GM10847 (cell line): ENCODE measurements around the gene DGAT2L6.

Source experiments
- POLR2A ChIP-seq: IDR thresholded peaks from 2 replicates; pipeline ENCODE4 v1.6.1; 2011; ENCODE audit not compliant: insufficient read length; ENCODE audit errors: extremely low read depth

Gene DGAT2L6

DNA sequence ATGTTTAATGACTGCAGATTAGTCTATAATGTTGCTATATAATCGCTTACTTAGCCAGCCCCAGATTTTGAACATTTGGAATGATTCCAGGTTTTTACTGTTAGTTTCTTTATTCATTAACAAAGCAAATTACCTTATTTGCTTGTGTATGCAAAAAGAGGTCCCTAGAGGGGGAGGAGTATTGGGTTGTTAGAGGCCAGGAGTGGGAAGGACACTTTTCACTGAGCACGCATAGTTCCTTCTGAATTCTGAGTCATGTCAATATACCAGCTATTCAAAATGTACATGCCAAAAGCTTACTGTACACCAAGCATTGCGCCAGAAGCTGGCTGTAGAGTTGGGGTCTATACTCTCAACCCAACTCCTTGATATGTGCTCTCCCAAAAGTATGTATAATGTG lies 5.1 kb upstream of the DGAT2L6 start:
- TF ChIP-seq POLR2A = no peak

DNA sequence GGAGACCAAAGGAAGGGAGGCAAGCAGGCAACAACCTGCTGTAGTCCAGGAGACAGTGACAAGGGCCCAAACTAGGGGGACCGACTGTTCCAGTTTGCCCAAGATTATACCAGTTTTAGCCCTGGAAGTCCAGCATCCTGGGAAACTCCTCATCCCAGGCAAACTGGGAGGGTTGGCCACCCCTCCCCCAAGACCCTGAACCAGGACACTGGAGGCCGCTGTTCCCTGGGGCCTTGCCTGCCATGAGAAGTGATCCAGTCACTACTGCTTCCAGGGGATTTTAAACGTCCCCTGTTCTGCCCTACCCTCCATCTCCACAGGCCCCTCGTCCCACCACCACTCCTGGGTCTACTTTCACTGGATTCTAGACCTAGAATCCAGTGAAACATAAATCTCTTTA lies 4.3 kb upstream of the DGAT2L6 start:
- no peak for TF ChIP-seq POLR2A

DNA sequence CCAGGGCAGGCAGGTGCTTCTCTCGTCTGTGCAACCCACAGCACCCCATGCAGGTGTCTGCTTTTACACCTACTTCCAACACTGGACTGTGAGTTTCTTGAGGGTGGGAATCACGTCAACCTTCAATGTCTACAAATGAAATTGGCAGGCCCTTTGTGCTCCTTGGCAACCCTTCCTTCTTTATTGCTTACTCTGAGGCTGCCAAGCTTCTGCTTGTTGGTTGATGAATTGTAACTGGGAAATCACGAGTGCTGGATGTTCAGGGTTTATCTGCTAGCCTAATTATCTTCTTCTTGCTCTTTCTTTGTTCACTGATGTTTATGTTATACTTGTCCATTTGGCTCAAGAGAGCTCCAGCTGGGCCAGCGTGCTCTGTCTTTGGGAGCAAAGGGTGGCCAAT lies 2.5 kb upstream of the DGAT2L6 start:
- no peak for TF ChIP-seq POLR2A

DNA sequence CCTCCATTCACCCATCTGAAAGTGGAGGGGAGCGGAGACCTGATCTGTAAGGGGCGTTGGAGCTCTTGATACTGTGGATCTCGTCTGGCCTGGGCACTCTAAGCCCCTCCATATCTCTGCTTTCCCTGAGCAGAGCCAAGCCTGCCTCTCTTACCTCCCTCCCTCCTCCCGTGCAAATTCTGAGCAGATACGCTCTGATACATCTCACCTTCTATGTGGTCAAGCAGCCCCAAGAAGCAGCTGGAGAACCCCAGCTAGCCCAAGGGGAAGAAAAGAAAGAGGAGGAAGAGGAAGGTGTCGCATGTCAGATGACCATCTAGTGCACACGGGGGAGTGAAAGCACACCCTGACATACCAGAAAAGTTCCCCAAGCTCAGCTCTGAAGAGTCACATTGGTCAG lies 1.9 kb upstream of the DGAT2L6 start:
- no peak for TF ChIP-seq POLR2A

DNA sequence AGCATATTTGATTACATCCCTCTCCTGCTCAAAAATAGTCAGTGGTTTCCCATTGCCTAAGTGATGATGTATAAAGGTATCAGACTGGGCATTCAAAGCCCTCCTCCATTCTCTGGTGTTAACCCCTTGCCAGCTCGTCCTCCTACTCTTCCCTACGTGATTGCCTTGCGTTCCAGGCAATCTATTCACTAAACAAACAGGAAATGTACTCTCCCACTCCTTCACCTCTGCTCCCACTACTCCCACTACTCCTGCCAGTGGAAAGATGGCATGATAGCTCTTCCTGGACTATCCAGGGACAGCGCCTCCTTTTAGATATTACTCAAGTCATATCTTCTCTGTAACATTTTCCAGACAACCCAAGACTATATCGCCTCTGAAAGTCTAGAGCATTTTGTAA lies 5.8 kb downstream of the DGAT2L6 start:
- no peak for TF ChIP-seq POLR2A

DNA sequence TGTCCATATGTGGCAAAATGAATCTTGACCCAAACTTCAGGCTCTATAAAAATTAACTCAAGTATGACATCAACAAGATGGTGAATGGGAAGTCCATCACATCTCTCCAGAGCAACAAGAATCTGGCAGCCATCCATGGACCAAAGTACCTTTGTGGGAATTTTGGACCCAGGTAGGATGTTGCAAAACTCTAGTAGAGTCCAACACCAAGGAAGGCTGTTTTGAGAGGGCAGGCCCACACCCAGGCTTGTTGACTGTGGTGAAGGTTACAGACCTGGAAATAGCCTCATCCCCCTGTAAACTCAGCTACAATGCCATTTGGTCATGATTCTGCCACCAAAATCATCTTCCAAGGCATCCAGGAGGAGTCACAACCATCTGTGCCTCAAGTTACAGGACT lies 12.9 kb downstream of the DGAT2L6 start:
- TF ChIP-seq POLR2A = no peak

DNA sequence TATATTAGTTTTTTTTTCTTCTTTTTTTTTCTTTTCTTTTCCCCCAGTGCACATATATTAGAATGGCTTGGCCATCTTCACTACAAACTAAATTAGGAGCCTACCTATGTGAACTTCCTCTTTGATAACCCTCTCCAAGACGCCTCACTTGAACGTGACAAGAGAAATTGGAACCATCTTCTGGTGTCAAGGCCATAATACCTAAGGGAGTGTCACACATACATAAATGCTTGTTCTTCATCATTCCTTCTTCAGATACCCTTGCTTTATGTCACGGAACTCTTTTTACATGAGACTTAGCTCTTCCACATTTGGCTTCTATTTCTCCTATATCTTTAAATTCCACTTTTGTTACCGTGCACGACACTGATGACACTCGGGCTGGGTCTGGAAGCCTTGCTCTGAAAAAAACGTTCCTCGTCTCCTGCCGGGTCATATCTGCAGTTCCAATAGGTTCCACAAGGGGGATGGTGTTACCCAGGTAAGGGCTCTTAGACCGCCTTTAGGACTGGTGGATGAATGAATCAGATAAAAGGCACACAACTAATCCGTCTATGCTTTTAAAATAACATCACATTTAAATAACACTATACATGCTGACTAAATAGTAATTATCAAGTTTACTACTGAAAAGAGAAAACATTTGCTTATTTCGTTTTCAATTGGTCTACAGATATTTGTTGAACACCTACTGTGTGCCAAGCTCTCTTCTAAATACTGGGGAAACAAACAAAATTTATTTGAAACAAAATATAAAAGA lies 19.9 kb downstream of the DGAT2L6 start:
- TF ChIP-seq POLR2A = no peak

DNA sequence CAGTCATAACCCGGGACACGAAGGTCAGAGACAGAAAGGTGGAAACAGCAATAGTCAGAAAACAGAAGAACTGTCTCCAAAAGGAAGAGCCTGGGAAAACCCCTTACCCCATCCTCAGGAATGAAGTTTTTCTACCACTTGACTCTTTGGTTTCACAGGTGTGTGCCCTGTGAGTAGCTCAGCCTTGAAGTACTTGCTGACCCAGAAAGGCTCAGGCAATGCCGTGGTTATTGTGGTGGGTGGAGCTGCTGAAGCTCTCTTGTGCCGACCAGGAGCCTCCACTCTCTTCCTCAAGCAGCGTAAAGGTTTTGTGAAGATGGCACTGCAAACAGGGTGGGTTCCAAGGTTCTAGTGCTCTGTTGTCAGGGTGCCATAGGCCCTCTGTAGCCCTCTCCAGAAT lies 24.4 kb downstream of the DGAT2L6 start:
- TF ChIP-seq POLR2A = no peak

DNA sequence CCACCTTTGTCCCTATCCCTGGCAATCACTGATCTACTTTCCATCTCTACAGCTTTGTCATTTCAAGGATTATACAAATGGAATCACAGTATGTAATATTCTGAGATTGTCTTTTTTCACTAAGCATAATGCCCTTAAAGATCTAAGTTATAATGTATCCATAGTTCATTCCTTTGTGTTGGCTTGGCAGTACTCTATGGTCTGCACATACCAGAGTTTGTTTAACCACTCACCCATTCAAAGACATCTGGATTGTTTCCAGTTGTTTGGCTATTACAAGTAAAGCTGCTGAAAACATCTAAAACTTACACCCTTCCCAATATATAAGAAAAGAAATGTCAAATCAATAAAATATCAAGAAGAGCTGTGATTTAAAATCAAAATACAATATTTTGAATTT lies 31.2 kb downstream of the DGAT2L6 start:
- no peak for TF ChIP-seq POLR2A

DNA sequence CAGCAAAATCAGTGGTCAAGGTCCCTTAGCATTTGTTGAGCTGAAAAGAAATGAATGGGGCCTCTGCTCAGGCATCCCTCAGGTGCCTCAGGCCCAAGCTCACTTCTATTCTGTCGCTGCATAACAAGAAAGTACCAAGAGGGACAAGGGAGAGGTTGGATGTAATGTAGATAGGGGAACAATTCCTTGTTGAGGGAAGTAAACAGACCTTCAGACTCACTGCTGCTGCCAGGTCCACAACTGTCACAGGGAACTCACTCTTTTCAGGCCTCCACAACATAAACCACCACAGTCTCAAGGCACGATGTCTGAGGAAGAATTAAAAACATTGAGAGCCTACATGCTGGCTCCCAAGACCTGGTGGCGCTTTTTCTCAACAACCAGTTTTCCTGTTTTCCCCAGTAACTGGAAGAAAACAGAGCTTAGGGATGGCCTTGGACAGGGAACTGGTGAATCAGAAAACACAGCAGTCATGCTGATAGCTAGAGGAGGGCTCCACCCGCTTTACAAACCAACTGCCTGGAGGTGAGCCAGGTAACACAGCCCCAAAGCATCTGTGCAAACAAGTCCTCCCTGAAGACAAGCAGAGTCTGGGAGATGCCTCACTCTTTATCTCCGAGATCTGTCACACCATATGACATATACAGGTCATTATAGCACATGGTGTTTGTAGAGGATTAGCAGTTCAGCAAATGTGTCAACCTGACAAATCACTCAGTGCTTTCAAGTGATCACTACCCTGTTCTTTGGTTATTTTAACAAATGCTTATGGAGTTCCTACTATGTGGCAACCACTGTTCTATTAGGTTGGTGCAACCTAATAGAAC lies 42.9 kb downstream of the DGAT2L6 start:
- TF ChIP-seq POLR2A = no peak

DNA sequence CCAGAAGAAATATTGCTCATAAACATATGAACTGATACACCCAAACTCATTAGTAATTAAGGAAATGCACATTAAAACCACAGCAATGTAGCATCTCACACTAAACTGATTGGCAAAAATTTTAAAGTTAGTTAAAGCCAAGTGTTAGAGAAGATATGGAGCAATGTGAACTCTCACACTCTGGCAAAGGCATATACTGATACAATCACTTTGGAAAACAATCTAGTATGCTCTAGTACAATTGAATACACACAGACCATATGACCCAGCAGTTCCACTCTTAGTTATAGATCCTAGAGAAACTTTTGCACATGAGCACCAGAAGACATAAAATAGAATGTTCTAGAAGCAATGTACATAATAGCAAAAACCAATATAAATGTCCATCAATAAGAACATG lies 48.8 kb downstream of the DGAT2L6 start:
- TF ChIP-seq POLR2A = no peak

DNA sequence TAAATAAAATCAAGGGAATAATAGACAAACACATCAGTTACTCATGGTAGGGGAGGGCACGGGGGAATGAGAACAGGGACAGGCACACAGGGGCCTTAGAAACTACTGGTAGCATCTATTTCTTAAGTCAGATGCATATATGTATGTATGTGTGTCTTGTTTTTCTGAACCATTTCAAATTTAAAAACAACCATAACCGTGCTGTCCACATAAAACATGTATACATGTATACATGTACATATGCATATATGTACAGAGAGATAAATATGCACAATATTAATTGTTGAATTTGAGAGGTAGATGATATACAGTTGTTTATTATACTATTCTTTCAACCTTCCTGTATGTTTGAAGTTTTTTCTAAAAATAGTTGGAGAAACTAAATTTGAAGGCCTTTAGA lies 49.4 kb downstream of the DGAT2L6 start:
- no peak for TF ChIP-seq POLR2A

DNA sequence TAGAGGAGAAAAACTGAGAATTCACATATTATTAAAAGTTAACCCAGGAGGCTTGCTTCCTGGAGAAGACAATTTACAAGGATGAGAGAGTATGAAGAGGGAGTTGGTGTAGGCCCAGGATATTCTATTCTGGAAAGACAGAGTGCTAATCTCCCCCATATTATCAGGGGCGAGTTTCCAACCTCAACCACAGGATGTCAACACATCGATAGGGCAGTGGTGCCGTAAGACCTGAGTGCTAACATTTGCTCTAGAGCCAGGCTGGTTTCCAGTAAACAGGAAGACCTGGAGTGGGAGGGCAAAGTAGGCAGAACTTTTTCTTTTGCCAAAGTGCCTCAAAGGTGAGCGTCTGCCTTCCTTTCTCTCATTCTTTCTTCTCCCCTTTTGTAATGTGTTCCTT lies 54.4 kb downstream of the DGAT2L6 start:
- no peak for TF ChIP-seq POLR2A

DNA sequence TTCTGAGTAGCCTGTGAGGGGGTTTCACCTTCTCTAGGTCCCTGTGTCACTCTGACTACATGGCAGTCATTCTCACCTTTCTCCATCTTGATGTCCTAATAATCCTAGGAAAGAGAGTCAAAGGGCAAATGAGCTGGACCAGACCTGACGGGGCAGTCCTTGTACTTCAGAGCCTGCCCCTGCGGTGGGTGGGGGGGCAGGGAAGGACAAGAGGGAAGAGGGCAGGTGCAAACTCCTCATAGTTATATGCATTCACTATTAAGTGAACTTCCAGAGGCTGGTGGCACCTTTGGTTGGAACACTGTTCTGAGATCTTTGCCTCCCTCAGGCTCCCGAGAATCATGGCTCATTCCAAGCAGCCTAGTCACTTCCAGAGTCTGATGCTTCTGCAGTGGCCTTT lies 57.1 kb downstream of the DGAT2L6 start, which contains the start of gene AWAT1:
Gene AWAT1 (plus strand): TSS at position 301 of the 400 bp plus-strand sequence. CDS start 41 bp downstream, at position 342.
- no peak for TF ChIP-seq POLR2A

DNA sequence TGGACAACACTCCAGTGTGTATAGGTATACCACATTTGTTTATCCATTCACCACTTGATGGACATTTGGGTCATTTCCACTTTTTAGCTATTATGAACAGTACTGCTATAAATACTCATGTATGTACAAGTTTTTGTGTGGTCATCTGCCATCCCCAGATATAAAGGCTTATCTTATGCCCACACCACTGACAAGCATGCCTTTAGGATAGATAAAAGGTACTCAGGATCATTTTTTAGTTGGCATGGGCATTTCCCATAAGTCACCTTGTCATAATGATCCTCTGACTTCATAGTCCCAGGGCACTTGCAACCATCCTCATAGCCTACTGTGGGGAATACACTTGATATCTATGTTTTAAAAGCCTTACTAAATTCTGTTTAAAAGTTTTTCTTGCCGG lies 63.5 kb downstream of the DGAT2L6 start:
- no peak for TF ChIP-seq POLR2A

DNA sequence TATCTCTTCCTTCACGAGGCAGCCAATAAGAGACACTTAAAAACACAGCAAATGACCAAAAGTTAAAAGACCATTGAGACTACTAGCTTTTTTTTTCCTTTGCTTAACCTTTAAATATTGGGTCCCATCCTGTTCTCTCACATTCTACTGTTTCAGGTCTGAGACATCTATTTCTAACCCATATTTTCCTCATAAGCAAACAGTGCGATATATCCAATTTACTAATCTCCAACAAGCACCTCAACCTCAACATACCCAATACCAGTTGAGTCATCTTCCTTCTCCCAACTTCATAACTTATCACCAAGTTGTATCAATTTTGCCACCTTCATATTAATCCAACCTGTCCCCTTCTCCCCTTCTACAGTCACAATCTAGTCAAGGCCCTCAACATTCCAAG lies 64.2 kb downstream of the DGAT2L6 start:
- TF ChIP-seq POLR2A = no peak
